ENCODE results near the gene IMPG1.

DNA sequence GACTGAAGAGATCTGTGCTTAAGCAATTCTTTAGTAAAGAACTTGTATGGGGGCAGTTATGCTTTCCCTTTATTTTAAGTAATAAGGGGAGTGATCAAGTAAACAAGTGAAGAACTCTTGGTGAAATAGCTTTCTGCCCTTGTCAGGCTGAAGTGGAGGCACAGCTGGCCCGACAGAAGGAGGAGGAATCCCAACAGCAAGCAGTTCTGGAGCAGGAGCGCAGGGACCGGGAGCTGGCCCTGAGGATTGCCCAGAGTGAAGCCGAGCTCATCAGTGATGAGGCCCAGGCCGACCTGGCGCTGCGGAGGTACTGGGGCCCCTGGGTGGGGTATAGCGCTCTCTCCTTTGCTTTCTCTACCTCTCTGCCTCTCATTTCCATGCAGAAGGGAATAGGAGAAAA lies 180.1 kb downstream of the IMPG1 start:
- no peak for TF ChIP-seq CTCF (IDR thresholded peaks at IDR 0.05)
- no peak for TF ChIP-seq EZH2phosphoT487 (IDR thresholded peaks at IDR 0.05)
- TF ChIP-seq EZH2 (IDR thresholded peaks at IDR 0.05), result no peak
